Caco-2 (cell line): ENCODE measurements around the gene IMPDH1. TPM values are rescaled to one million over a fixed set of nuclear protein-coding genes. Genes with fewer than 3 reads are reported as not detected.

Source experiments
- BruUV-seq: library from RNA; stranded (reverse); fragments of 400-500 nt; replicated peaks from 2 replicates; lab custom pipeline; 2021; lab: Mats Ljungman, UMichigan
- CTCF ChIA-PET: fragments of 300-600 bp; sonication (Branson Sonifier 250); formaldehyde crosslinking; loops from one replicate; lab custom pipeline; 2022; ENCODE audit warnings: antibody characterized with exemption; lab: Charles Lee
- POLR2A ChIA-PET: fragments of 300-600 bp; sonication (Branson Sonifier 250); formaldehyde crosslinking; loops from one replicate; lab custom pipeline; 2022; ENCODE audit warnings: antibody characterized with exemption; lab: Charles Lee
- DNase-seq, 2 experiments: peaks; one replicate each; pipeline versions ENCODE4 v3.0.0 to v3.0.0-alpha.2; 2020 to 2022
- H3K27me3 ChIP-seq: replicated peaks from 2 replicates; pipeline ENCODE4 v1.6.0; 2011; ENCODE audit warnings: low read length; ENCODE audit not compliant: control insufficient read depth, insufficient read depth
- H3K36me3 ChIP-seq: 2 replicates; pipeline ENCODE4 v1.5.1; 2011; ENCODE audit warnings: low read length; ENCODE audit not compliant: control insufficient read depth, insufficient read depth
- H3K4me1 ChIP-seq: fragments of 250-450 bp; sonication (Bioruptor Pico); 2 replicates; pipeline ENCODE4 v1.5.1; 2020; ENCODE audit warnings: mild to moderate bottlenecking
- H3K4me3 ChIP-seq: 2 replicates; pipeline ENCODE4 v1.5.1; 2011; ENCODE audit warnings: low read depth, mild to moderate bottlenecking, control low read depth, low read length
- H3K9me3 ChIP-seq: fragments of 250-450 bp; sonication (Bioruptor Pico); 2 replicates; pipeline ENCODE4 v1.5.1; 2020; ENCODE audit warnings: mild to moderate bottlenecking, moderate library complexity
- H3K27ac Mint-ChIP-seq: one replicate; pipeline ENCODE4 v1.8.0; 2022; ENCODE audit warnings: mixed read lengths; ENCODE audit not compliant: unreplicated experiment
- H3K27me3 Mint-ChIP-seq: one replicate; pipeline ENCODE4 v1.8.0; 2022; ENCODE audit warnings: mixed read lengths; ENCODE audit not compliant: insufficient read depth, unreplicated experiment
- H3K36me3 Mint-ChIP-seq: one replicate; pipeline ENCODE4 v1.8.0; 2022; ENCODE audit warnings: mild to moderate bottlenecking, mixed read lengths; ENCODE audit not compliant: insufficient read depth, unreplicated experiment
- H3K4me1 Mint-ChIP-seq: one replicate; pipeline ENCODE4 v1.8.0; 2022; ENCODE audit warnings: low read depth, mixed read lengths; ENCODE audit not compliant: unreplicated experiment
- H3K4me3 Mint-ChIP-seq: one replicate; pipeline ENCODE4 v1.8.0; 2022; ENCODE audit warnings: mild to moderate bottlenecking, moderate library complexity, mixed read lengths; ENCODE audit not compliant: unreplicated experiment
- H3K9me3 Mint-ChIP-seq: one replicate; pipeline ENCODE4 v1.8.0; 2022; ENCODE audit warnings: mixed read lengths; ENCODE audit not compliant: unreplicated experiment
- intact Hi-C: fragments of 100-400 bp; cut with micrococcal nuclease; formaldehyde crosslinking; loops from one replicate; pipeline ENCODE4 v1.10.0; 2022; ENCODE audit not compliant: unreplicated experiment
- total RNA-seq: library from RNA; stranded (reverse); gene quantifications from 2 replicates; pipeline ENCODE4 v1.2.3, GENCODE V29; 2022
- TF ChIP-seq, protein P1 (sequence below), 2 experiments: fragments of 200-600 bp in 1 of 2; IDR thresholded peaks; 1 replicate in 1 of 2; 2 replicates in 1 of 2; pipeline versions ENCODE4 v1.5.1 to v1.8.0; 2011 to 2022; ENCODE audit warnings: antibody characterized with exemption in 1 of 2, control low read depth in 1 of 2, inconsistent platforms in 1 of 2, low read depth in 1 of 2, low read length in 1 of 2, mild to moderate bottlenecking in 1 of 2, moderate library complexity in 1 of 2; ENCODE audit not compliant: insufficient read depth in 1 of 2, severe bottlenecking in 1 of 2, unreplicated experiment in 1 of 2

Gene IMPDH1
- total RNA-seq, 1 experiment from 2014 or later, result 43.5 TPM

DNA sequence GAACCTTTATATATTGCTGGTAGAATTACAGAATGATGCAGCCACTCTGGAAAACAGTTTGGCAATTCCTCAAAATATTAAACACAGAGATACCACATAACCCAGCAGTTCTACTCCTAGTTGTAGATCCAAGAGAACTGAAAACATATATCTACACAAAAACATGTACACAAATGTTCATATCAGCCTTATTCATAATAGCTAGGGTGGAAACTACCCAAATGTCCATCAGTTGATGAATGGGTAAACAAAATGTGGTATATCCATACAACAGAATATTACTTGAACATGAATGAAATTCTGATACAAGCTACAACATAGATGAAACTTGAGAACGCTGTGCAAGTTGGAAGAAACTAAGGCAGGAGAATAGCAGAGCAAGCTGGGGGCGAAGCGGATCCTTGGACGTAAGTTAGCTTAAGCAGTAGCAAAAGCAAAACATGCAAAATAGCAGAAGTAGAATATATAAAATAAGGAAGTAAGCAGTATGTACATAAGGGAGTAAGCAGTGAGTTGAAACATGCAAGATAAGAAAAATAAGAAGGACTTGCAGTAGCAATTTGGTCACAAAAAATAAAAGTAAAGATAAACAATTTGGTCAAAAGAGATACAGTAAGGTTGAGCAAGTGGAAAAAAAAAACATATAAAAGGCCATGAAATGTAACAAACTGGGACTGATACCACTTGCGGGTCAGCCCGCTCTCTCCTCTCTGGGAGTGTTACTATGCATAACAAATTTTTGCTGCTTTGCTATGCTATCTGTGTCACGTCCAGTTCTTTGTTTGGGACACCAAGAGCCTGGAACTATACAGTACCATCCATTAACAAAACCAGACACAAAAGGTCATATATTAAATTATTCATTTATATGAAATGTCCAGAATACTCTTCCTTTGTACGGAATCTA lies 27.9 kb upstream of the IMPDH1 start:
- no peak overlapping the region for H3K4me3 Mint-ChIP-seq
- intact Hi-C loops, result no loop called here
- Histone ChIP-seq H3K27me3 (no peaks in the 10 kb centered on the region), H3K36me3 (no peaks in the 10 kb centered on the region), H3K4me1 (peaks cover 35% of the 10 kb centered on the region), H3K9me3 (no peaks in the 10 kb centered on the region), H3K4me3 (no peak overlapping the region)
- H3K9me3 Mint-ChIP-seq, result no peaks in the 10 kb centered on the region
- H3K4me1 Mint-ChIP-seq, result peaks cover 23% of the 10 kb centered on the region
- TF ChIP-seq, protein P1, sequence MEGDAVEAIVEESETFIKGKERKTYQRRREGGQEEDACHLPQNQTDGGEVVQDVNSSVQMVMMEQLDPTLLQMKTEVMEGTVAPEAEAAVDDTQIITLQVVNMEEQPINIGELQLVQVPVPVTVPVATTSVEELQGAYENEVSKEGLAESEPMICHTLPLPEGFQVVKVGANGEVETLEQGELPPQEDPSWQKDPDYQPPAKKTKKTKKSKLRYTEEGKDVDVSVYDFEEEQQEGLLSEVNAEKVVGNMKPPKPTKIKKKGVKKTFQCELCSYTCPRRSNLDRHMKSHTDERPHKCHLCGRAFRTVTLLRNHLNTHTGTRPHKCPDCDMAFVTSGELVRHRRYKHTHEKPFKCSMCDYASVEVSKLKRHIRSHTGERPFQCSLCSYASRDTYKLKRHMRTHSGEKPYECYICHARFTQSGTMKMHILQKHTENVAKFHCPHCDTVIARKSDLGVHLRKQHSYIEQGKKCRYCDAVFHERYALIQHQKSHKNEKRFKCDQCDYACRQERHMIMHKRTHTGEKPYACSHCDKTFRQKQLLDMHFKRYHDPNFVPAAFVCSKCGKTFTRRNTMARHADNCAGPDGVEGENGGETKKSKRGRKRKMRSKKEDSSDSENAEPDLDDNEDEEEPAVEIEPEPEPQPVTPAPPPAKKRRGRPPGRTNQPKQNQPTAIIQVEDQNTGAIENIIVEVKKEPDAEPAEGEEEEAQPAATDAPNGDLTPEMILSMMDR (IDR thresholded peaks at IDR 0.05; ENCODE audit: insufficient read depth in 1 of 2, low read depth in 1 of 2, low read length in 1 of 2, severe bottlenecking in 1 of 2, unreplicated experiment in 1 of 2), result no peak
- H3K27me3 Mint-ChIP-seq, result no peaks in the 10 kb centered on the region
- no TSS peak for BruUV-seq
- ChIA-PET CTCF (interaction anchor here (1.4 kb wide), 1 partner anchor 11 kb away, joined by 4 read pairs; no protein-coding TSS in a partner anchor), POLR2A (no interaction called here)
- DNase-seq, result no peak
- H3K27ac Mint-ChIP-seq, result no peak overlapping the region
- no peaks in the 10 kb centered on the region for H3K36me3 Mint-ChIP-seq

DNA sequence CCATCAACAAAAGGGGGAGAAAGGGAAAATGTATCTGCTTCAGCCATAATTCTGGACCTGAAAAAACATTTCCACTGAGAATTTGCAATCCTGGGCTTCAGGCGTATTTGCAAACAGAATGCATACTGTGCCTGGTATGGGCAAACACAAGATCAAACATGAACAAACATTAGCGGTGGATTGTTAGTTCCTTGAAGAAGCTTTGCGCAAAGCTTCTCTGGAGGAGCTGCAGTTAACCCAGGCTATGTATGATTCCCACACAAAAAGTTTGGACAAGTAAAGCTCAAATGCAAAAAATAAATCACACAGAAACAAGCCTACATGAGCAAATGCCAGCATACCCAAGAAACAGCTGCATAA lies 25.5 kb upstream of the IMPDH1 start:
- CTCF ChIA-PET, result interaction anchor here (0.6 to 2.4 kb wide), 10 partner anchors 8 to 150 kb away, joined by 3 to 62 read pairs (median 6); partner anchors contain the start of genes HILPDA and METTL2B
- Mint-ChIP-seq H3K4me1 (peaks cover 23% of the 10 kb centered on the region), H3K27me3 (no peaks in the 10 kb centered on the region), H3K27ac (peak overlapping the region; percentile 81), H3K36me3 (no peaks in the 10 kb centered on the region), H3K4me3 (peak overlapping the region; percentile 58), H3K9me3 (no peaks in the 10 kb centered on the region)
- peak; percentile 71 to 76 for DNase-seq
- no peaks in the 10 kb centered on the region for H3K9me3 ChIP-seq
- POLR2A ChIA-PET, result interaction anchor here (0.6 to 1.8 kb wide), 4 partner anchors 8 to 34 kb away, joined by 3 to 13 read pairs (median 5); partner anchors contain the start of gene HILPDA
- intact Hi-C loops, result loop anchor here (1.0 kb wide), 2 partner anchors 9 to 18 kb away; no protein-coding TSS in a partner anchor
- TF ChIP-seq, protein P1 (IDR thresholded peaks at IDR 0.05; ENCODE audit: insufficient read depth in 1 of 2, low read depth in 1 of 2, low read length in 1 of 2, severe bottlenecking in 1 of 2, unreplicated experiment in 1 of 2), result no peak
- no peak overlapping the region for H3K4me3 ChIP-seq
- no peaks in the 10 kb centered on the region for H3K27me3 ChIP-seq
- BruUV-seq, result no TSS peak
- no peaks in the 10 kb centered on the region for H3K36me3 ChIP-seq
- peaks cover 29% of the 10 kb centered on the region for H3K4me1 ChIP-seq
